Measurements from ENCODE around the gene IGSF9B.
A peak's percentile ranks its signal among the peaks of the same experiment; 100 is the strongest.

GRCh38 chr11:133911171-133911570, 45.6 kb downstream of the IGSF9B start:
- TF ChIP-seq, protein P1, sequence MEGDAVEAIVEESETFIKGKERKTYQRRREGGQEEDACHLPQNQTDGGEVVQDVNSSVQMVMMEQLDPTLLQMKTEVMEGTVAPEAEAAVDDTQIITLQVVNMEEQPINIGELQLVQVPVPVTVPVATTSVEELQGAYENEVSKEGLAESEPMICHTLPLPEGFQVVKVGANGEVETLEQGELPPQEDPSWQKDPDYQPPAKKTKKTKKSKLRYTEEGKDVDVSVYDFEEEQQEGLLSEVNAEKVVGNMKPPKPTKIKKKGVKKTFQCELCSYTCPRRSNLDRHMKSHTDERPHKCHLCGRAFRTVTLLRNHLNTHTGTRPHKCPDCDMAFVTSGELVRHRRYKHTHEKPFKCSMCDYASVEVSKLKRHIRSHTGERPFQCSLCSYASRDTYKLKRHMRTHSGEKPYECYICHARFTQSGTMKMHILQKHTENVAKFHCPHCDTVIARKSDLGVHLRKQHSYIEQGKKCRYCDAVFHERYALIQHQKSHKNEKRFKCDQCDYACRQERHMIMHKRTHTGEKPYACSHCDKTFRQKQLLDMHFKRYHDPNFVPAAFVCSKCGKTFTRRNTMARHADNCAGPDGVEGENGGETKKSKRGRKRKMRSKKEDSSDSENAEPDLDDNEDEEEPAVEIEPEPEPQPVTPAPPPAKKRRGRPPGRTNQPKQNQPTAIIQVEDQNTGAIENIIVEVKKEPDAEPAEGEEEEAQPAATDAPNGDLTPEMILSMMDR (conservative IDR thresholded peaks at IDR 0.05 in 1 of 2, IDR thresholded peaks at IDR 0.05 in 1 of 2; ENCODE audit: extremely low read depth in 1 of 2, insufficient read depth in 1 of 2, low read depth in 1 of 2, low read length in 2 of 2) = peak; percentile 11 to 27
- TF ChIP-seq EZH2 (IDR thresholded peaks at IDR 0.05; ENCODE audit: borderline replicate concordance, low read length) = no peak

Measured in mammary epithelial cell (primary cell).